HG02571 (cell line): Measurements from ENCODE around the gene PLCE1.

Experiments
- ATAC-seq: cut with Tn5 transposase; IDR thresholded peaks from one replicate; pipeline ENCODE4 v1.9.1; 2021; ENCODE audit warnings: mild to moderate bottlenecking, moderate library complexity; ENCODE audit not compliant: unreplicated experiment

Gene PLCE1

DNA sequence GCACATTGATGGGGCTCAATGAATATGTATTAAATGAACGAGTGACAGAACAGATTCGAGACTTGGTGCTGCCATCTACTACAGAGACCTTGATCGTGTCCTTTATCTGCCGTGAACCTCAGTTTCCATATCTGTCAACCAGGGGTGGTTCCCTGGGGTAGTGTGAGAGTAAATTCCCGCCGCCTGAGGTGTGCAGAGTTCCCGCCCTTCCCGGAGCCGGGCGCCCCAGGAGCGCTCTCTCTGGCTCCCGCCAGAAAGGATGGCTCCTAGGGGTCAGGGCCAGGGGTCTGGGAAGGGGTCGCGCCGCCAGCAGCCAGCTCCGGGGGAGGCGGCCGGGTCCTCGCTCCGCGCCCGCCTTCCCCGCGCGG is 333 bp upstream of the PLCE1 start:
- ATAC-seq, result no peak

DNA sequence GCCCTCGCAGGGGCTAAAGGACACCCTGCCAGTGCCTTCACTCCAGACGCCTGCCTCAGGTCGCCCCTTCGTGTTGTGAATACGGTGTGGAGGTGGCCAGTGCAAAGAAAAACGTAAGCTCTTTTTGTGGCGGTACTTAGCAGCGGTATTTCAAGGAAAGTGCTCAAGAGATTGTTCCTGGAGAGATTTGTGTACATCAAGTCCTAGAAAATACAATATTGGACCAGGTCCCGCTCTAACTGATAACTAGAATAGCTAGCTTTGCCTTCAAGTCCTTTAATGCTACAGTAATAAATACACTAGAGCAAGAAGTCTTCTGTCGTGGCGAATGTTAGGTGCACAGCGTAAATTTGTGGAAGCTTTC is 689 bp downstream of the PLCE1 start:
- ATAC-seq, result no peak

DNA sequence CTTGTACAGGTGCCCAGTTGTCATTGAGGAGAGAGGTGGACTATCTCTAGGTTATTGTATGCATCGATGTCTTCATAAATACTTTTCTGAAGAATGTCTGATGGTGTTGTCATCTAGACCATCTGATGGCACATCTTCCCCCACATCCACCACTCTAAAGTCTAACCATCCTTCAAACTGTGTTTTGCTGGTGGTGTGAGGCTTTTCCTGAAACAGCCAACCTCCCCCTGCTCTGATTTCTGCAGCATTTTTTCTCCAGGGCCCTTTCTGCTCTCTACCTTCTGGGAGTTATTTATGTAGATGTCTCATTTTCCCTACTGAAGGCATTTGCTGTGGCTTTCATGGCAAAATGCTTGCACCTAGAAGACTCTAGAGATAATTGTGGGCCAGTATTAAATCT is 1.5 kb downstream of the PLCE1 start:
- no peak for ATAC-seq

DNA sequence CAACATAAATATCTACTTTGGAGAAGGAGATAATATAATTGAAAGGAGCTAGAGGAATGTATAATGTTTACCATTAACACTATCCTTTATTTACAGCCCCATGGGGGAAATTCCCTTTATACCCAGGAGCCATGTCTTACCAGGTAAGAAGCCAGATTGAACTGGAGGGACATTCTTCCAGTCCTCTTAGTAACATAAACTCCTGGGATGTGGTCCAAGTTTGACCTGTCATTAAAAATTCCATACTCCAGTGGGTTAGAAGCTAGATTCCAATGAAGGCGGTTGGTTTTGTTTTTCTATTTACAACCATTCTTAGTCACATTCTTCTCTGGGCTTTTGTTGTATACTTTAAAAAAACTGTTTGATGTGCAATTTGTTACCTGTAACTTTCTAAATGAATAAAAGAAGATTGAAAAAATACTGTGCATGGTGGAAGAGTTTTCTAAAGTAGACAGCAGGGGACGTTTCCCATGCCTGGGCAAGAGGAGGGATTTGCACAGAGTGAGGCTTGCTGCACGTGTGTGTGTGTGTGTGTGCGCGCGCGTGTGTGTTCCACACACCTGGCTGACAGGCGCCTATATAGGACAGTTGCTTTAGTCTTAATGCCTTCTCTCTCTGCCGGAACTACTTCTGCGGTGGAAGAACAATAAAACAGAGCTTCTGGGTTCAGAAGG is 2.0 kb downstream of the PLCE1 start:
- no peak for ATAC-seq

DNA sequence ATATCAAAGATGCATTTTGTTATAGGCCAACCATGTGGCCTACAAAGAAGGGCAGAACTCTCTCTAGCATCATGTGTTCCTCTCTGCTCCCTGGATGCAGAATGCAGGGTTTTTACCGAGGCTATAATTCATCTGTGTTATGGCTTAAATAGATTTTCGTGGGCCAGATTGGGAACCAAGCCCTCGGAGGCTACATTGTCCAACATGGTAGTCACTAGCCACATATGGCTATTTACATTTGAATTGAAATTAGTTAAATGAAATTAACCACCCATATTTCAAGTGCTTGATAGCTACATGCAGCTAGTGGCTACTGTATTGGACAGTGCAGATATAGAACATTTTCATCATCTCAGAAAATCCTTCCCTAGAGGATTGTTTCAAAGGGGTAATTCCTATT is 2.8 kb downstream of the PLCE1 start:
- no peak for ATAC-seq

DNA sequence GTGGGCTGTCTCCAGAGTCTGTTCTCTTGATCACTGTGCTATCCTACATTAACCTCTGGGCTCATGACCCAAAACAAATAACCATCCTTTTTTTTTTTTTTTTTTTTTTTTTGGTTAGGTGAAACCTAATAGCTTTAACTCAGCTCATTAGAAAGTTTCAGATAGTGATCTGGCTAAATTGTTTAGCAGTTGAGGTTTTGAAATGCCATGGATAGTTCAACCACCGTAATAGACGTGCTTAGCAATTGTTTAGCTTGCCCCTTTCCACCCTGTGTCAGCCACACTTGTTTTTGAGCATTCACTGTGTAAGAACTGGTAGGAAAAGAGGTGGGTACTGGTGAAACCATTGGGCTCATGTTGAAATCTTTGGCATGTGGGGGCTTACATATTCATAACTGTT is 3.8 kb downstream of the PLCE1 start:
- ATAC-seq, result no peak

DNA sequence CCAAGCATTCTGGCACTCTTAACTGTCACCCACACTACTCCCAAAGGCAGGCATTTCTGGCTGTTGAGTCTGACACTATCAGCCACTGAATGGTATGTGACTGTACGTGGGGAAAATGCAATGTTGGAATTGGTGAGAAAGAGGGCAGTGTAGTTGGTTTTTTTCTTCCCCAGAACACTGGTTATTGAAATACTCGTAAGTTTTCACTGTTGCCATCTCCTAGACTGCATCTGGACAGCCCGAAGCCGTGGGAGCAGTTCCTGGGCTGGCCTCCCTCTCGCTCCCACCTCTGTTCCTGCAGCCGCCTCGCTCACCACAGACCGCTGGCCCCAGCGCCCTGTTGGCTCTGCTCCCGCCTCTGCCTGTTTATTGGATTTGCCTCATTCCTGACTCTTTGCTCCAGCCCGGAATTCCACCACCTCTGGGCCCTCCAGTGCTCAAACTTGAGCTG is 5.7 kb downstream of the PLCE1 start:
- no peak for ATAC-seq

DNA sequence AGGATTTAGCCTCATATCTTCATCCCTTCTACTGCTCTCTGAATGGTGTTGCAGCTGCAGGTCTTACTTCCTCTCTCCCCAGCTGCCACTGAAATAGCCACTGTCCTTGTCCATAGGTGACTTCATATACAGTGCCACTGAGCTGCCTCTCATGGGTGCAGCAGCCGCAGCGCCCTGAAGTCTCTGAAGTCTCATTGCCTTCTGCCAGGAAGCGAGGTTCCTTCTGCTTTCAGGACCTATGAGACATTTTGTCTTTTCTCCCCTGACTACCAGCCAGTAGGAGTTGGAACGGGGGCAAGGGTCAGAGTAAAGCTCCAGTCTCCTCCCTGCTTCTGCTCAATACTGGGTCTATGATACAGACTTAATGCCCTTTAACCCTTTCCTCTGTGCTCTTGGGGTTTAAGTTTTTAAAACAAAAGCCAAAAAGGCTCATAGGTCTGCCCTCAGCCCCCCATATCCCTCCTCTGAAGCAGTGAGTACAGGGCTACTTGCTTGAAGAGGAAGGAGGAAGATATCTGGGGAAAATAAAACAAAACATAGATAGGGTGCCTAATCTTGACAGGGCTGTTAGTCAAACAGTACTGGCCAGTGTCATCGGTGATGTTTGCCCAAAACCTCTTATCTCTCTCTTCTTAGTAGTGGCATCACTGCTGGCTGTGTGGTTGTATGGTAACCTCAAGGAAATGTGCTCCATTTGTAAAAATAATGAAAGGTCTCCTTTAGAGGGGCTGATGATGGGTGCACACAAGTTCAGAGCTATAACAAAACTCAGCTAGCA is 7.1 kb downstream of the PLCE1 start:
- ATAC-seq, result no peak

DNA sequence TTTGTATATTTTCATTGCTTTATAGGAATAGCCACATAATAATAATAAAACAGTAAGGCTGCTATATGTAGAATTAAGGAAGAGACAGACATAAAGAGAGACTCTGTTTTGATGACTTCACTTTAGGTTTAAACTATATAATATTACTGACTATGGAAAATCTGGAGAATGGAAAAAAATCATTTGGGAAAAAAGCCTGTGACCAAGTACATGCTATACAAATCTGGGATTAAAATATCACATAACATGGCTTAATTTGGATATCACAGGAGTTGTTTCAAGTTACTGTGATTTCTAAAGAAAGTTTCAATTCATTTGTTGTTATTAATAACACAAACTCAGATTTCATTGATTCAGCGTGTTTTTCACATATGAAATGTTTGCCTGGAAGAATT is 7.7 kb downstream of the PLCE1 start:
- ATAC-seq, result no peak

DNA sequence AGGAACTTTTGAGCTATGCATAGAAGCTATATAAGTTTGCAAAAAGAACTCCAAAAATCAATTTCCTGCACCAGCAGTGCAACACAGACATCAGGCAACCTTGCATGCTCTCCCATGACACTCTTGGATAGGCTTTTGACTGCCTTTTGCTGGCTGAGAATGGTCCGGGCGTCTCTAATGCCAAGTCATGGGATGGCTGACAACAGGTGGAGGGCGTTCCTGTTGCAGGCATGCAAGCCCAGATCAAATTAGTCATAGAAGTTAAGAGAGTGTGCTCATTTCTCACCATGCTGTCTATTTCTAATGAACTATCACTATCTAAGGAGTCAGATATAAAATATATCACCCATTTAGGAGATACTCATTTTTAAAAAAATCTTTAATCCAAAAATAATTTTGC is 8.4 kb downstream of the PLCE1 start:
- ATAC-seq, result no peak

DNA sequence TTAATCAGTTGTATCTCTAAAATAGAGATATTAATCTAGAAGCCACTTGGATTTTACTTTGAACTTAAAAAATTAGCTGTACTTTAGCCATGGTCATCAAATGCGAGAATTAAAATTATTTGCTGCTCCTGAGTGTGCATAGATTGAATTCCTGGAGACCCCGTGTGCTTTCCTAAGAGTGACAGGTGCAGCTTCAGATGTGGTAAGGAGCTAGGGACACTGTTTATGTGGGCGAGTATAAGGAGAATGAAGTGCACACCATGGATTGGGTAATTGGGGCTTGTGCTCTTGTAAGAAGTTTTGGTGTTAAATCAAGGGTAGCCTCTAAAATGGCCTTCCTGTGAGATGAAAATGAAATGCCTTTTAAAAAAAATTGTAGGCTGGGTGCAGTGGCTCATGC is 9.8 kb downstream of the PLCE1 start:
- ATAC-seq, result no peak

DNA sequence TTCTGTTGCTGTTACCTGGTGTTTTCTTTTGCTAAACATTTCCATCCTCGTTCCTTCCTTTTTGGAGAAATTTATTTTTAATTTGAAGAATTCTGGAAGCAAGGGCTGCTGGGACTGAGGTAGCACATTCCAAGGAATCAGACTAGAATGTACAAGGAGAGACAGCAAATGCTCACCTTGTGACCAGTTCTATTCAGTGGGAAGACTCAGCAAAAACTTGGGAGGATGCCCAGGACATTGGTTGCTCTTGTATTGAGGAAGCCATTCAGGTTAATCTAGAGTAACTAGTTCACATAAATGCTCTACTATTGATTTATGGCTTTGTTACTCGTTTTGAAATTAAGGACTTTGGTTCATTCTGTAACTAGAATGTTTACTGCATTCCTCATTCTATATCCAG is 11.3 kb downstream of the PLCE1 start:
- ATAC-seq, result no peak

DNA sequence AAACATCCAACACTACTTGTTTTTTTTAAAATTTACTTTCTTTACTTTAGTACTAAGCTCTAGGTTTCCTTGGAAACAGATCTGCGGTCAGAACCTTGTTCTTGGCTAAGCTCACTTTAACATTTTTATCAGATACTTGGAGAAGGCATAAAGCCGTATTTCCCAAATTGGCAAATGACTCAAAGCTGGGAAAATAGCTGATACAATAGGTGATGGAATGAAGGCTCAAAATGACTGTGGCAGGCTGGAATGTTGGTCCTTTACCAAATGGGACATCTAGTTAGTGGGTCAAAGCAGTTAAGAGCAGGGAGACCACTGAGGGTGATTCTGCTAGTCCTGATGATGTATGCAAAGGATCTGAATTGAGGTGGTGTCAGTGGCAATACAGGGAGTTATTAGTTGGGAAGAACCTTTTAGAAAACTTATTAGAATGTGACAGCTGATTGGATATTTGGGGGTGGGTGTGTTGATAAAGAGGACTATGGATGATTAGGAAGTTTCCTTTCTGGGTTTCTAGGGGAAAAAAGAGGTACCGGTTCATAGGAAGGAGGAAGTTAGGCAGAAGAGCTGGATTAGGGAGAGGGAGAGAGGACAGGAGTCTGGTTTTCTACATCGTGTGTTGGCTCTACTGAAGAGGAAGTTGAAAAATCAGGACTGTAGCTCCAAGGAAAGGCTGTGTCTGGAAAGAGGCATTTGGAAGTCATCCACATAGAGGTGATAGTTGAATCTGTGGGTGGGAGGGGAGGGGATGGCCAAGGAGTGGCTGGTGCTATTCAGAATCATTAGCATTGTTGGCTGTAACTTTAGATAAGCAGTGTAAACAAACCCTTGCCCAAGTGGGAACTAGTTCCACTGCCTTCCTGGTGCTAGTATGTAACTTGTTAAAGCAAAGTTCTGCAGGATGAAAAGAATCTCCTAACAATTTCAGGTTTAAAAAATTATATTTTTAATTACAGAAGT is 13.1 kb downstream of the PLCE1 start:
- no peak for ATAC-seq

DNA sequence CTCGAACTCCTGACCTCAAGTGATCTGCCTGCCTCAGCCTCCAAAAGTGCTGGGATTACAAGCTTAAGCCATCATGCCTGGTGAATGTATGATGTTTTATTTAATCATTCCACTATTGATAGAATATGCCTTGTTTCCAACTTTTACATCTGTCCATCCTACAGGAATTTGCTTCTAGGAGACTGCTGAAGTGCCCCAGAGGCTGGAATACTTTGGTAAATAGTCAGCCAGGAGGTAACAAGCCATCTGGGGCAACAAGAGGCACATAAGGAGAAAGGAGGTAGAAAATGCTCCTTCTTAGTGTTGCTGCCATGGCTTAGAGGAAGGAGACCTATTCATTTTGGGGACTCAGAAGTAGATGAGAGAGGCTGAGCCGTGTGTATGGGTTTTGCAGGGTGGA is 14.8 kb downstream of the PLCE1 start:
- no peak for ATAC-seq

DNA sequence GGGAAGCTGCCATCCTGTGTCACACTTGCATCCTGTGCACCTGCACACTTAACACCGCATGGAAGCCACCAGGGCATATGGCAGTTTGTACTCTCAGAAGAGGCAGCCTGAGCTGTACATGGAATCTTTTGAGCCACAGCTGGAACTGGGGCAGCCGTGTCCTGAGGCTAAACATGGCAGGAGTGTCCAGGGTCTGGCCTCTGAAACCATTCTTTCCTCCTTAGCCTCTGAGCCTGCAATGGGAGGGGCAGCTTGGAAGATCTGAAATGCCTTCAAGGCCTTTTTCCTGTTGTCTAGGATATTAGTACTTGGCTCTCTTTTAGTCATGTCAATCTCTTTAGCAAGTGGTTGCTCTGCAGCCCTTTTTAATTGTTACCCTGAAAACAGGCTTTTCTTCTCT is 16.4 kb downstream of the PLCE1 start:
- ATAC-seq, result no peak

DNA sequence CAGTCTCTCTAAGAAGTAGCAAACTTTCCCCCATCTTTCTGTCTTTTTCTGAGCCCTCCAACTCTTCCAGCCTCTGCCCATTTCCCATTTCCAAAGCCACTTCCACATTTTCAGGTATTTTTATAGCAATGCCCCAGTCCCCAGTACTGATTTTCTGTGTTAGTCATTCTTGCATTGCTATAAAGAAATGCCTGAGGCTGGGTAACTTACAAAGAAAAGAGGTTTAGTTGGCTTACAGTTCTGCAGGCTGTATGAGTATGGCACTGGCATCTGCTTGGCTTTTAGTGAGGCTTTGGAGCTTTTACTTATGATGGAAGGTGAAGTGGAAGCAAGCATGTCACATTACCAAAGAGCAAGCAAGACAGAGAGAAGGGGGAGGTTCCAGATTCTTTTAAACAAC is 17.2 kb downstream of the PLCE1 start:
- no peak for ATAC-seq

DNA sequence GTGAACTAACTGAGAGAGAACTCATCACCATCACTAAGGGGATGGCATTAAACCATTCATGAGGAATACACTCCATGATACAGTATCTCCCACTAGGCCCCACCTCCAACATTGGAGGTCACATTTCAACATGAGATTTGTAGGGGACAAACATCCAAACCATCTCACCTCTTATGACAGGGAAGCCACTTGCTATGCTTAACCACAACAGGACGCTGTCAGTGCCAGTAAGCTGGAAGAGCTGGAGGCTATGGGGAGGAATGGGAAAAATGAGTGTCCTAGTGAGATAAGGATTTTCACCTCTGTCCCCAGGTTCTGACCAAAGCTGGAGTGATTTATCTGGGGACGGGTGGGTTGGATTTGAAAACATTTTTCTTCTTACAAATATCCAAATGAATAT is 17.6 kb downstream of the PLCE1 start:
- ATAC-seq, result no peak

DNA sequence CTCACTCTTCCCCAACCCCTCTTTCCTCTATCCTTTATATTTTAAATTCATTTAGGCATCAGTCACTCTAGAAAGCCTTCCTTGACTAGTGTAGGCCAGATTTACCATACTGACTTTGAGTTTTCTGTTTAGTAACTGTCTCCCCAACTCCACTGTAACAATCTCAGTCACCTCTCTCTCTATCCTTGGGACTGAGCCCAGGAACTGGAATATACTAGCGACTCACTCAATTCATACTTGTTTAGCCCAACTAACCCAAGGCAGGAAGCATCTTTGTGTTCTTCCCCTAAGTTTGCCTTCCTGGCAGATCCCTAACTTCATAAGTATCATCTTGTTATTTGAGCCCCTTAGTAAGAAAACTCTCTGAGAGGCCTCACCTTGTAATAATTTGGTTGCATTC is 19.1 kb downstream of the PLCE1 start:
- ATAC-seq, result no peak

DNA sequence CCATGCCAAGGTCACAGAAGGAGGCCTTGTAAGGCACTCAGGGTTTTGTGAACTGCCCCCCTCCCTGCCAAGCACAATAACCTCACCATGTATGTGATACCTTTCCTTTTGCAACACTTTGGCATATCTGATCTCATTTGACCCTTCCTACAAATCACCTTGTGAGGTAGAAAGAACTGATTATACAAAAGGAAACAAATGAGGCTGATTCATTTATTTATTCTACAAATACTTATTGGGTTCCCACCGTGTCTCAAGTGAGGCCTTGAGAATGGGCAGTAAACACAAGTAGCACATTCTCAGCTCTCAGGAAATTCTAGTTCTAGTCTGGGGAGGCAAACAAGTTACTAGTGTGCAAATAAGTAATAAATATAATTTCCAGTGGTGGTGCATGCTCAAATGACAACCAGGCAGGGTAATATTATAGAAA is 19.6 kb downstream of the PLCE1 start:
- no peak for ATAC-seq

DNA sequence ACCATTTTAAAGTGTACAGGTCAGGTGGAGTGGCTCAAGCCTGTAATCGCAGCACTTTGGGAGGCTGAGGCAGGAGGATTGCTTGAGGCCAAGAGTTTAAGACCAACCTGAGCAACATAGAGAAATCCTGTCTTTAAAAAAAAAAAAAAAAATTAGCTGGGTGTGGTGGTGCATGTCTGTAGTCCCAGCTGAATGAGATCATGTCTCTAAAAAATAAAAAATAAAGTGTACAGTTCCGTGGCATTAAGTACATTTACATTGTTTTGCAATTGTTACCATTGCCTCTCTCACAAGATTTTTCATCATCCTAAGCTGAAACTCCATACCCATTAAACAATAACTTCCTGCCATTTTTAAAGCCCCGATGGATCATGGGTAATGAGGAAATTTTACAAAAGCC is 20.6 kb downstream of the PLCE1 start:
- ATAC-seq, result no peak
